Smooth muscle cell (in vitro differentiated cells): ENCODE measurements around the gene TRIM77. TPM values are rescaled to one million over a fixed set of nuclear protein-coding genes. Genes with fewer than 3 reads are reported as not detected.
"Not testable (repeated sequence)": the region's sequence is repeated elsewhere in the genome, so short reads cannot be mapped to it uniquely, and the experiment has no call there.

ENCODE experiments used
- DNase-seq: peaks from one replicate; lab custom pipeline; 2025; ENCODE audit not compliant: unreplicated experiment; lab: John Stamatoyannopoulos, UW
- H2AFZ ChIP-seq: fragments of 200-600 bp; sonication (generic); 2 replicates; pipeline ENCODE4 v1.6.0; 2016; ENCODE audit warnings: antibody characterized with exemption, low read depth, mild to moderate bottlenecking
- H3F3A ChIP-seq: fragments of 200-600 bp; sonication (generic); 2 replicates; pipeline ENCODE4 v1.6.0; 2017; ENCODE audit warnings: antibody characterized with exemption, low read depth
- H3K27ac ChIP-seq: fragments of 200-600 bp; sonication (generic); 2 replicates; pipeline ENCODE4 v1.5.1; 2016; ENCODE audit warnings: low read depth, mild to moderate bottlenecking
- H3K27me3 ChIP-seq: fragments of 200-600 bp; sonication (generic); 2 replicates; pipeline ENCODE4 v1.6.1; 2016; ENCODE audit warnings: low read depth, mild to moderate bottlenecking
- H3K36me3 ChIP-seq: fragments of 200-600 bp; sonication (generic); 2 replicates; pipeline ENCODE4 v1.5.1; 2016; ENCODE audit warnings: low read depth
- H3K4me1 ChIP-seq: fragments of 200-600 bp; sonication (generic); 2 replicates; pipeline ENCODE4 v1.5.1; 2016; ENCODE audit warnings: low read depth
- H3K4me2 ChIP-seq: fragments of 200-600 bp; sonication (generic); 2 replicates; pipeline ENCODE4 v1.6.0; 2016; ENCODE audit warnings: mild to moderate bottlenecking
- H3K4me3 ChIP-seq: fragments of 200-600 bp; sonication (generic); 2 replicates; pipeline ENCODE4 v1.5.1; 2016; ENCODE audit warnings: mild to moderate bottlenecking
- H3K79me2 ChIP-seq: fragments of 200-600 bp; sonication (generic); 2 replicates; pipeline ENCODE4 v1.6.0; 2016; ENCODE audit warnings: low read depth, mild to moderate bottlenecking
- H3K9ac ChIP-seq: fragments of 200-600 bp; sonication (generic); 2 replicates; pipeline ENCODE4 v1.6.0; 2016; ENCODE audit warnings: low read depth
- H3K9me3 ChIP-seq: fragments of 200-600 bp; sonication (generic); replicated peaks from 2 replicates; pipeline ENCODE4 v1.5.1; 2016; ENCODE audit warnings: low read depth
- H4K20me1 ChIP-seq: fragments of 200-600 bp; sonication (generic); 2 replicates; pipeline ENCODE4 v1.6.0; 2016; ENCODE audit warnings: low read depth
- WGBS: methylation state at CpG from one replicate; pipeline ENCODE4 v1.1.7; 2016; ENCODE audit warnings: low lambda C conversion rate; 5-methylcytosine and 5-hydroxymethylcytosine counted together
- polyA plus RNA-seq: library from polyadenylated mRNA; unstranded; fragments of >200 nt; fragmentation: Nextera tagmentation; extraction: Ambion mirVana; gene quantifications from 2 replicates; pipeline ENCODE4 v1.2.1, GENCODE V29; 2016
- total RNA-seq: library from RNA; depleted of rRNA; stranded (reverse); fragments of >200 nt; gene quantifications from 2 replicates; pipeline ENCODE4 v1.2.3, GENCODE V29; 2014
- TF ChIP-seq, protein P1 (sequence below): fragments of 200-600 bp; sonication (generic); IDR thresholded peaks from 2 replicates; pipeline ENCODE4 v1.5.1; 2017; ENCODE audit warnings: borderline replicate concordance, mild to moderate bottlenecking, antibody characterized with exemption; ENCODE audit not compliant: insufficient read depth, poor library complexity, severe bottlenecking

TRIM77 gene, protein sequence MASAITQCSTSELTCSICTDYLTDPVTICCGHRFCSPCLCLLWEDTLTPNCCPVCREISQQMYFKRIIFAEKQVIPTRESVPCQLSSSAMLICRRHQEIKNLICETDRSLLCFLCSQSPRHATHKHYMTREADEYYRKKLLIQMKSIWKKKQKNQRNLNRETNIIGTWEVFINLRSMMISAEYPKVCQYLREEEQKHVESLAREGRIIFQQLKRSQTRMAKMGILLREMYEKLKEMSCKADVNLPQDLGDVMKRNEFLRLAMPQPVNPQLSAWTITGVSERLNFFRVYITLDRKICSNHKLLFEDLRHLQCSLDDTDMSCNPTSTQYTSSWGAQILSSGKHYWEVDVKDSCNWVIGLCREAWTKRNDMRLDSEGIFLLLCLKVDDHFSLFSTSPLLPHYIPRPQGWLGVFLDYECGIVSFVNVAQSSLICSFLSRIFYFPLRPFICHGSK
- total RNA-seq, result not detected in 2 replicates
- polyA plus RNA-seq, result not detected in 2 replicates

GRCh38 chr11:89709999-89710398, at the start of gene TRIM77:
Gene TRIM77 (plus strand): TSS chr11:89710299. CDS start chr11:89710299, 0 bp downstream.
- 88% methylated on average over 2 of the region's 2 CpGs for WGBS
- H3K4me2 ChIP-seq, H2AFZ ChIP-seq, H3F3A ChIP-seq, H3K4me3 ChIP-seq, H3K27me3 ChIP-seq, H3K27ac ChIP-seq, H3K79me2 ChIP-seq, H3K9ac ChIP-seq, DNase-seq, H4K20me1 ChIP-seq, H3K9me3 ChIP-seq, H3K4me1 ChIP-seq, H3K36me3 ChIP-seq: not testable (repeated sequence)

- Histone ChIP-seq H3K27me3 (no peaks in the 10 kb centered on the region), H3K9ac (no peak overlapping the region), H2AFZ (no peak overlapping the region), H3K4me1 (no peaks in the 10 kb centered on the region), H3K27ac (no peak overlapping the region), H3K36me3 (no peaks in the 10 kb centered on the region), H3K4me2 (no peak overlapping the region), H3K4me3 (no peak overlapping the region), H4K20me1 (no peaks in the 10 kb centered on the region), H3K79me2 (no peaks in the 10 kb centered on the region), H3F3A (no peaks in the 10 kb centered on the region), H3K9me3 (no peaks in the 10 kb centered on the region)
- no peak for DNase-seq
- 86% methylated on average over 3 of the region's 3 CpGs for WGBS
- TF ChIP-seq, protein P1, sequence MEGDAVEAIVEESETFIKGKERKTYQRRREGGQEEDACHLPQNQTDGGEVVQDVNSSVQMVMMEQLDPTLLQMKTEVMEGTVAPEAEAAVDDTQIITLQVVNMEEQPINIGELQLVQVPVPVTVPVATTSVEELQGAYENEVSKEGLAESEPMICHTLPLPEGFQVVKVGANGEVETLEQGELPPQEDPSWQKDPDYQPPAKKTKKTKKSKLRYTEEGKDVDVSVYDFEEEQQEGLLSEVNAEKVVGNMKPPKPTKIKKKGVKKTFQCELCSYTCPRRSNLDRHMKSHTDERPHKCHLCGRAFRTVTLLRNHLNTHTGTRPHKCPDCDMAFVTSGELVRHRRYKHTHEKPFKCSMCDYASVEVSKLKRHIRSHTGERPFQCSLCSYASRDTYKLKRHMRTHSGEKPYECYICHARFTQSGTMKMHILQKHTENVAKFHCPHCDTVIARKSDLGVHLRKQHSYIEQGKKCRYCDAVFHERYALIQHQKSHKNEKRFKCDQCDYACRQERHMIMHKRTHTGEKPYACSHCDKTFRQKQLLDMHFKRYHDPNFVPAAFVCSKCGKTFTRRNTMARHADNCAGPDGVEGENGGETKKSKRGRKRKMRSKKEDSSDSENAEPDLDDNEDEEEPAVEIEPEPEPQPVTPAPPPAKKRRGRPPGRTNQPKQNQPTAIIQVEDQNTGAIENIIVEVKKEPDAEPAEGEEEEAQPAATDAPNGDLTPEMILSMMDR, result no peak
These were observed 43.1 kb upstream of the TRIM77 start for GRCh38 chr11:89667001-89667400.

DNA sequence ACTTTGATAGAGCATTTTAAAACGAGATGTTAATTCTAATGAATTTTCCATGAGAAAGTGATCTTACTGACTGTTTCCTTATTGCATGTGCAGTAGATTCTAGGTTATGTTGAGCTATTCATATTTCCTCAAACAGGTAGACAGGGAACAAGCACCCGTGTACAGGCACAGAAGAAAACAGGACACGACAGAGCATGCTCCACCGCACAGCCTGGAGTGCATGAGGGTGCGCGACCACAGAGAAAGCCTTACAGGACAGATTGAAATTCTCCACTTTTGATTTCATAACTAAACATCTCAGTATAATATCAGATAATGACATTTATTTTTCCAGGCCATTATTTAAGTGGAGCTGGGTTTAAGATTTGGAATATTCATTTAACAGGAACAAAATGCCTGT, 41.9 kb upstream of the TRIM77 start:
- not testable (repeated sequence) for H3K9ac ChIP-seq, H3K4me3 ChIP-seq
- WGBS, result 89% methylated on average over 6 of the region's 6 CpGs

GRCh38 chr11:89669586-89669985, 40.5 kb upstream of the TRIM77 start:
- not testable (repeated sequence) for H2AFZ ChIP-seq, H3K9me3 ChIP-seq

More for the DNA sequence above, 41.9 kb upstream of the TRIM77 start:
- not testable (repeated sequence) for H3K27me3 ChIP-seq, DNase-seq, H2AFZ ChIP-seq, H3K4me2 ChIP-seq, H4K20me1 ChIP-seq, H3F3A ChIP-seq, H3K4me1 ChIP-seq, H3K36me3 ChIP-seq, H3K79me2 ChIP-seq, H3K27ac ChIP-seq, H3K9me3 ChIP-seq

GRCh38 chr11:89669993-89670669, 40.0 kb upstream of the TRIM77 start:
- H3K9me3 ChIP-seq, H3K9ac ChIP-seq, H3K4me3 ChIP-seq, DNase-seq, H3K27ac ChIP-seq, H3K4me2 ChIP-seq, H2AFZ ChIP-seq, H3F3A ChIP-seq, H3K27me3 ChIP-seq, H4K20me1 ChIP-seq, H3K79me2 ChIP-seq, H3K4me1 ChIP-seq, H3K36me3 ChIP-seq: not testable (repeated sequence)
- 77% methylated on average over 4 of the region's 4 CpGs for WGBS

More at GRCh38 chr11:89669586-89669985, 40.5 kb upstream of the TRIM77 start:
- H3K27me3 ChIP-seq, H3F3A ChIP-seq, H3K4me3 ChIP-seq, DNase-seq, H4K20me1 ChIP-seq, H3K36me3 ChIP-seq, H3K9ac ChIP-seq, H3K4me1 ChIP-seq, H3K79me2 ChIP-seq, H3K27ac ChIP-seq, H3K4me2 ChIP-seq: not testable (repeated sequence)

GRCh38 chr11:89672547-89672946, 37.6 kb upstream of the TRIM77 start:
- not testable (repeated sequence) for H2AFZ ChIP-seq, H3F3A ChIP-seq, H3K4me1 ChIP-seq, H3K27me3 ChIP-seq, H4K20me1 ChIP-seq, DNase-seq, H3K9me3 ChIP-seq, H3K79me2 ChIP-seq, H3K9ac ChIP-seq, H3K4me2 ChIP-seq, H3K27ac ChIP-seq, H3K4me3 ChIP-seq, H3K36me3 ChIP-seq

DNA sequence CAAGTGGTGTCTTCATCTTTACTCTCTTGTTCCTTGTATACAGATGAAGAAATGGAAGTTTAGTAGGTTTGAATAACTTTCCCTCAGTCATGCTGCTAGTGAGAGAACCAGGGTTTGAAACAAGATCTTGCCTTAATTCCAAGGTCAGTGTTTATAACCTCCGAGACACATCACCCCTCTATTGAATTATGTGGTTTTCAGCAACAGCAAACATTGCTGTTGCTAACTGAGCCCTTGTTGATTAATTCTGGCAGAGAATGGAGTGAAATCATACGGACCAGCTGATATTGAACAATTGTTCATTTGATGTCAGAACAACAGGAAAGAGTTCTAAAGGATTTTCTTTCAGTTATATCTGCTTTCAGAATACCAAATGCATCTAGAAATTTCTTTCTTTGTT, 36.7 kb upstream of the TRIM77 start:
- not testable (repeated sequence) for H3K27ac ChIP-seq, H3K36me3 ChIP-seq, H3K4me1 ChIP-seq, H3K27me3 ChIP-seq, H3F3A ChIP-seq, H3K4me2 ChIP-seq, H3K9ac ChIP-seq, H3K9me3 ChIP-seq, H4K20me1 ChIP-seq, H2AFZ ChIP-seq, H3K4me3 ChIP-seq, DNase-seq, H3K79me2 ChIP-seq
- WGBS, result 81% methylated on average over 2 of the region's 2 CpGs
